Body of pancreas (tissue), 4 donors: Measurements from ENCODE around the gene DUSP3. TPM values are rescaled to one million over a fixed set of nuclear protein-coding genes. Genes with fewer than 3 reads are reported as not detected.
"Not testable (repeated sequence)": the region's sequence is repeated elsewhere in the genome, so short reads cannot be mapped to it uniquely, and the experiment has no call there.

Source experiments
- ATAC-seq: fragments of 150-250 bp; one replicate; pipeline ENCODE4 v1.9.1; 2016
- DNase-seq, 4 donors: peaks; one replicate each; pipeline ENCODE4 v3.0.0-alpha.2; 2019
- H3K27ac ChIP-seq, 4 donors: fragments of 200-600 bp; sonication (generic); 1 replicate in 3 of 4; 2 replicates in 1 of 4; pipeline versions ENCODE4 v1.5.1 to v1.6.1; 2016 to 2019; ENCODE audit warnings: mild to moderate bottlenecking in 1 of 4, mixed read lengths in 1 of 4, moderate library complexity in 1 of 4
- H3K27me3 ChIP-seq, 2 donors: fragments of 200-600 bp; sonication (generic); one replicate each; pipeline ENCODE4 v1.6.0; 2016; ENCODE audit warnings: mild to moderate bottlenecking in 1 of 2
- H3K36me3 ChIP-seq, 2 donors: fragments of 200-600 bp; sonication (generic); replicated peaks in 1 of 2; 2 replicates each; pipeline ENCODE4 v1.5.1; 2016; ENCODE audit warnings: low read depth in 2 of 2; ENCODE audit not compliant: insufficient read depth in 1 of 2
- H3K4me1 ChIP-seq: fragments of 200-600 bp; sonication (generic); one replicate; pipeline ENCODE4 v1.6.0; 2016
- H3K4me3 ChIP-seq, 2 donors: fragments of 200-600 bp; sonication (generic); 1 replicate in 1 of 2; 2 replicates in 1 of 2; pipeline ENCODE4 v1.5.1; 2016 to 2019
- H3K9me3 ChIP-seq, 3 donors: fragments of 200-600 bp; sonication (generic); 1 replicate in 2 of 3; 2 replicates in 1 of 3; pipeline ENCODE4 v1.5.1; 2016
- POLR2A ChIP-seq, 3 donors: fragments of 450-650 bp; IDR thresholded peaks; one replicate each; pipeline ENCODE4 v1.6.1; 2016; ENCODE audit warnings: antibody characterized with exemption in 3 of 3, mild to moderate bottlenecking in 2 of 3
- WGBS, 2 donors: methylation state at CpG; one replicate each; pipeline ENCODE4 v1.1.5; 2017; 5-methylcytosine and 5-hydroxymethylcytosine counted together
- intact Hi-C: fragments of 100-400 bp; cut with DNase I; formaldehyde crosslinking; loops from one replicate; pipeline ENCODE4 v1.15.1; 2023
- total RNA-seq, 2 donors: library from RNA; depleted of rRNA; stranded (reverse); fragments of >200 nt; gene quantifications; one replicate each; pipeline ENCODE4 v1.1.0, GENCODE V29; 2016
- TF ChIP-seq, protein P1 (sequence below), 7 experiments: fragments of 450-650 bp in 4 of 7; fragments of 200-600 bp in 3 of 7; sonication (generic) in 3 of 7; IDR thresholded peaks; one replicate each; pipeline ENCODE4 v1.5.1; 2016 to 2019; ENCODE audit warnings: antibody characterized with exemption in 7 of 7

DUSP3 gene
- total RNA-seq, 2 donors from 2014 or later = 32.2 to 54.1 TPM

DNA sequence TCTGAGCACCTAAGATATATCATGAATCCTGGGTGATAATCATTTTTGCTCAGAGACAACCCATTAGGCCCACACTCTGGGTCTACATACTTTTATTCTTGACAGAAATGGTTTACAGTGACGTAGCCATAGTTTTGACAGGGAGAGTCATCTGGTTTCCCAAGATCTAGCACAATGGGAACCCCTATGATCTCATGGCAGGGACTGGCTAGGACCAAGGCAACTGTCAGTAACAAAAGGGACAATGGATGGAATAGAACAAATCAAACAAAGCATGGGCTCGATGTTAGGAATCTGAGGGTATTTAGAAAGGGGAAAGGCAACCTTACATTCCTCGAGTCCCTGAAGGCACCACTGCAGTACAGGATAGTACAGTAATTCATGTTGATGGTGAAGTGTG, 22.0 kb upstream of the DUSP3 start:
- Histone ChIP-seq H3K27me3 (no peaks in the 10 kb centered on the region), H3K27ac (no peak overlapping the region), H3K4me1 (no peaks in the 10 kb centered on the region), H3K9me3 (no peaks in the 10 kb centered on the region), H3K4me3 (no peak overlapping the region), H3K36me3 (no peaks in the 10 kb centered on the region)
- DNase-seq (no peak), ATAC-seq (no peak)
- TF ChIP-seq, protein P1, sequence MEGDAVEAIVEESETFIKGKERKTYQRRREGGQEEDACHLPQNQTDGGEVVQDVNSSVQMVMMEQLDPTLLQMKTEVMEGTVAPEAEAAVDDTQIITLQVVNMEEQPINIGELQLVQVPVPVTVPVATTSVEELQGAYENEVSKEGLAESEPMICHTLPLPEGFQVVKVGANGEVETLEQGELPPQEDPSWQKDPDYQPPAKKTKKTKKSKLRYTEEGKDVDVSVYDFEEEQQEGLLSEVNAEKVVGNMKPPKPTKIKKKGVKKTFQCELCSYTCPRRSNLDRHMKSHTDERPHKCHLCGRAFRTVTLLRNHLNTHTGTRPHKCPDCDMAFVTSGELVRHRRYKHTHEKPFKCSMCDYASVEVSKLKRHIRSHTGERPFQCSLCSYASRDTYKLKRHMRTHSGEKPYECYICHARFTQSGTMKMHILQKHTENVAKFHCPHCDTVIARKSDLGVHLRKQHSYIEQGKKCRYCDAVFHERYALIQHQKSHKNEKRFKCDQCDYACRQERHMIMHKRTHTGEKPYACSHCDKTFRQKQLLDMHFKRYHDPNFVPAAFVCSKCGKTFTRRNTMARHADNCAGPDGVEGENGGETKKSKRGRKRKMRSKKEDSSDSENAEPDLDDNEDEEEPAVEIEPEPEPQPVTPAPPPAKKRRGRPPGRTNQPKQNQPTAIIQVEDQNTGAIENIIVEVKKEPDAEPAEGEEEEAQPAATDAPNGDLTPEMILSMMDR (IDR thresholded peaks at IDR 0.05) = no peak
- no peak for TF ChIP-seq POLR2A (IDR thresholded peaks at IDR 0.05)
- intact Hi-C loops = no loop called here
- 82 to 88% methylated on average over 3 of the region's 3 CpGs for WGBS, 2 donors

DNA sequence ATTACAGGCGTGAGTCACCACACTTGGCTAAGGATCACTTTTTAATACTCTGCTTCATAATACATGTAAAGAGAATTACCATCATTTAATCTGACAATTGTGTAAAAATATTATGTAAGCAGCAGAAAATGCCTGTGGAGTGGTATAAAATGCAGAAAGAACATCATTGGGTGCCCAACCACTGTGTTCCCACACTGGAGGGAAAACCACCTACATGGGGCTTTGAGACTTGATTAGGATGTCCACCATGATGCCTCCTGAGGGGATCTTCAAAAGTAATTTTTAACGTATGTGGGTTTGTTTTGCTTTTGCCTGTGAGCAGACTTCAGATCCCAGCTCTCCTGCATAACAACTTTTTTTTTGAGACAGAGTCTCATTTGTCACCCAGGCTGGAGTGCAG, 20.3 kb upstream of the DUSP3 start:
- Histone ChIP-seq H3K27me3 (no peaks in the 10 kb centered on the region), H3K4me3 (no peak overlapping the region), H3K36me3 (no peaks in the 10 kb centered on the region), H3K4me1 (no peaks in the 10 kb centered on the region), H3K9me3 (no peaks in the 10 kb centered on the region), H3K27ac (no peak overlapping the region)
- DNase-seq = no peak
- intact Hi-C loops = no loop called here
- TF ChIP-seq POLR2A (IDR thresholded peaks at IDR 0.05) = no peak
- TF ChIP-seq, protein P1 (IDR thresholded peaks at IDR 0.05) = no peak
- ATAC-seq = no peak
- 67 to 81% methylated on average over 2 of the region's 2 CpGs for WGBS, 2 donors

DNA sequence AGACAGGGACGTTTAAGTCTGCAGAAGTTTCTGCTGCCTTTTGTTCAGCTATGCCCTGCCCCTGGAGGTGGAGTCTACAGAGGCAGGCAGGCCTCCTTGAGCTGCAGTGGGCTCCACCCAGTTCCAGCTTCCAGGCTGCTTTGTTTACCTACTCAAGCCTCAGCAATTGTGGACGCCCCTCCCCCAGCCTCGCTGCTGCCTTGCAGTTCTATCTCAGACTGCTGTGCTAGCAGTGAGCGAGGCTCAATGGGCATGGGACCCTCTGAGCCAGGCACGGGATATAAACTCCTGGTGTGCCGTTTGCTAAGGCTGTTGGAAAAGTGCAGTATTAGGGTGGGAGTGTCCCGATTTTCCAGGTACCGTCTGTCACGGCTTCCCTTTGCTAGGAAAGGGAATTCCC, 19.2 kb upstream of the DUSP3 start:
- 20 to 69% methylated on average over 1 to 9 of the region's 9 CpGs for WGBS, 2 donors
- H3K27ac ChIP-seq, ATAC-seq, DNase-seq, H3K9me3 ChIP-seq, H3K4me3 ChIP-seq, H3K4me1 ChIP-seq, intact Hi-C loops, H3K27me3 ChIP-seq, H3K36me3 ChIP-seq: not testable (repeated sequence)

DNA sequence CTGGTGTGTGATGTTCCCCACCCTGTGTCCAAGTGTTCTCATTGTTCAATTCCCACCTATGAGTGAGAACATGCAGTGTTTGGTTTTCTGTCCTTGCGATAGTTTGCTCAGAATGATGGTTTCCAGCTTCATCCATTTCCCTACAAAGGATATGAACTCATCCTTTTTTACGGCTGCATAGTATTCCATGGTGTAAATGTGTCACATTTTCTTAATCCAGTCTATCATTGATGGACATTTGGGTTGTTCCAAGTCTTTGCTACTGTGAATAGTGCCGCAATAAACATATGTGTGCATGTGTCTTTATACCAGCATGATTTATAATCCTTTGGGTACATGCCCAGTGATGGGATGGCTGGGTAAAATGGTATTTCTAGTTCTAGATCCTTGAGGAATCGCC, 13.9 kb upstream of the DUSP3 start:
- H3K36me3 ChIP-seq, intact Hi-C loops, ATAC-seq, DNase-seq, H3K9me3 ChIP-seq, H3K27ac ChIP-seq, H3K27me3 ChIP-seq, H3K4me1 ChIP-seq, H3K4me3 ChIP-seq: not testable (repeated sequence)
- 81 to 83% methylated on average over 4 of the region's 4 CpGs for WGBS, 2 donors

DNA sequence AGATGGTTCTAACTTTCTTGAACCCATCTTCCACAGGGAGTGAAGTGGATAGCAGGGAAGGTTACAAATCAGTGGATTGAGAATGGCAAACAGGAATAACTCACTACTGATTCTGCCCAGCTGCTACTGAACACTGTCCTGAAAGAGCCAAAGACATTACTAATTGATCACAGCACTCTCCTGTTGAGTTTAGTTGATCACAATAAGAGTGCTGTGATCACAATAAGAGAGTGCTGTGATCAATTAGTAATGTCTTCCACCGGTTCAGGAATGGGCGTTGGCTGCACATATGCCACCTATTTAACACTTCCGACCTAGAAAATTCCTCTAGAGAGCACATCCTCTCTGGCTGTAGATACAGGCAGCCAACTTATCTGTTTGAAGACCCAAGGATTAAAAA, 12.8 kb upstream of the DUSP3 start:
- peaks cover 10% of the 10 kb centered on the region for H3K4me1 ChIP-seq
- H3K27me3 ChIP-seq = no peaks in the 10 kb centered on the region
- TF ChIP-seq, protein P1 (IDR thresholded peaks at IDR 0.05) = no peak
- no peak for TF ChIP-seq POLR2A (IDR thresholded peaks at IDR 0.05)
- 2 to 7% methylated on average over 3 of the region's 3 CpGs for WGBS, 2 donors
- no peaks in the 10 kb centered on the region for H3K9me3 ChIP-seq
- intact Hi-C loops = no loop called here
- no peak overlapping the region for H3K27ac ChIP-seq
- DNase-seq (peak in 2 of 4 donors; percentile 47 to 57), ATAC-seq (peak; percentile 97)
- H3K4me3 ChIP-seq = no peak overlapping the region
- no peaks in the 10 kb centered on the region for H3K36me3 ChIP-seq

DNA sequence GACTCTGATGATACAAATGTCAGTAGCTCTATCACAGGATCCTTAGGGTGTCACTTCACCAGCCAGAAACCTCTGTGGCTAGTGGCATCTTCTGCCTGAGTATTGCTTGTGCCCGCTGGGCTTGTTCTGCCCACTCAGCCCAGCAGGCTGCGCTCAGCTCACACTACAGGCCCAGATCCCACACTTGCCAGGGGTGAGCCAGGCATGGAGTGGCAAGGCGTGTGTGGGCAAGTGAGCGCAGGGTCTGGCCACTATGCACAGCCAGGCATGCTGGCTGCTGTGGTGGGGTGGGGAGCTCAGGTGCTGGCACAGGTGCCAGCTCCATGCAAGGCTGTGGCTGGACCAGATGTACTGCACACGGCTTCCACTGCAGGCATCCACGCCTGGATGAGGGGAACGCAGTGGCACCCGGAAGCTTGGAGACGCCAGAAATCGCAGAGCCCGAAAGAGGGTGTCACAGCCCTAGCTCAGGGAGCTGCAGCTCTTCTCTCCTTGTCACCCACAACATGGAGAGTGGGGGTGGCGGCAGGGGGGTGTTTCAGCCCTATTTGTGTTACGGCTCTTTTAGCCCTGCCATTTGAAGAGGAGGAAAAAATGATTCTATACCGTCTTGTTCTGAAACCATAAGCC, 11.6 kb upstream of the DUSP3 start:
- H3K27ac ChIP-seq = no peak overlapping the region
- no peak overlapping the region for H3K4me3 ChIP-seq
- 86 to 90% methylated on average over 11 to 14 of the region's 14 CpGs for WGBS, 2 donors
- H3K9me3 ChIP-seq = no peaks in the 10 kb centered on the region
- TF ChIP-seq, protein P1 (IDR thresholded peaks at IDR 0.05) = no peak
- no peak for TF ChIP-seq POLR2A (IDR thresholded peaks at IDR 0.05)
- H3K27me3 ChIP-seq = no peaks in the 10 kb centered on the region
- H3K36me3 ChIP-seq = no peaks in the 10 kb centered on the region
- intact Hi-C loops = no loop called here
- DNase-seq (no peak), ATAC-seq (no peak)
- H3K4me1 ChIP-seq = peaks cover 10% of the 10 kb centered on the region
